ENCODE results near the gene NCKAP1.
"Not testable (repeated sequence)": the region's sequence is repeated elsewhere in the genome, so short reads cannot be mapped to it uniquely, and the experiment has no call there.

The NCKAP1 gene

GRCh38 chr2:182968493-182968892 lies 69.8 kb downstream of the NCKAP1 start:
- no peak overlapping the region for H3K4me3 ChIP-seq (ENCODE audit: low read depth, low read length)
- DNase-seq (ENCODE audit: low read depth) = no peak
- in situ Hi-C loops (cut with HindIII; ENCODE audit: low sequenced_read_pairs) = no loop called here
- no peak for TF ChIP-seq CTCF (IDR thresholded peaks at IDR 0.05; ENCODE audit: low read depth, low read length, missing control alignments)

GRCh38 chr2:182966356-182966755 lies 71.9 kb downstream of the NCKAP1 start:
- DNase-seq (ENCODE audit: low read depth); in situ Hi-C loops (cut with HindIII; ENCODE audit: low sequenced_read_pairs); H3K4me3 ChIP-seq (ENCODE audit: low read depth, low read length): not testable (repeated sequence)

GRCh38 chr2:182962641-182963040 lies 75.6 kb downstream of the NCKAP1 start:
- no peak for DNase-seq (ENCODE audit: low read depth)
- TF ChIP-seq CTCF (IDR thresholded peaks at IDR 0.05; ENCODE audit: low read depth, low read length, missing control alignments) = no peak
- in situ Hi-C loops (cut with HindIII; ENCODE audit: low sequenced_read_pairs) = no loop called here
- no peak overlapping the region for H3K4me3 ChIP-seq (ENCODE audit: low read depth, low read length)

GRCh38 chr2:182960869-182961268 lies 77.4 kb downstream of the NCKAP1 start:
- H3K4me3 ChIP-seq (ENCODE audit: low read depth, low read length); DNase-seq (ENCODE audit: low read depth); in situ Hi-C loops (cut with HindIII; ENCODE audit: low sequenced_read_pairs): not testable (repeated sequence)

GRCh38 chr2:182954789-182955188 lies 83.5 kb downstream of the NCKAP1 start:
- no peak for TF ChIP-seq CTCF (IDR thresholded peaks at IDR 0.05; ENCODE audit: low read depth, low read length, missing control alignments)
- DNase-seq (ENCODE audit: low read depth) = no peak
- in situ Hi-C loops (cut with HindIII; ENCODE audit: low sequenced_read_pairs) = no loop called here
- no peak overlapping the region for H3K4me3 ChIP-seq (ENCODE audit: low read depth, low read length)

GRCh38 chr2:182952741-182953450 lies 85.4 kb downstream of the NCKAP1 start:
- no peak for TF ChIP-seq CTCF (IDR thresholded peaks at IDR 0.05; ENCODE audit: low read depth, low read length, missing control alignments)
- in situ Hi-C loops (cut with HindIII; ENCODE audit: low sequenced_read_pairs) = no loop called here
- H3K4me3 ChIP-seq (ENCODE audit: low read depth, low read length) = no peak overlapping the region
- peak; percentile 13 for DNase-seq (ENCODE audit: low read depth)

GRCh38 chr2:182951948-182952663 lies 86.2 kb downstream of the NCKAP1 start:
- H3K4me3 ChIP-seq (ENCODE audit: low read depth, low read length) = no peak overlapping the region
- in situ Hi-C loops (cut with HindIII; ENCODE audit: low sequenced_read_pairs) = no loop called here
- TF ChIP-seq CTCF (IDR thresholded peaks at IDR 0.05; ENCODE audit: low read depth, low read length, missing control alignments) = no peak
- DNase-seq (ENCODE audit: low read depth) = peak; percentile 74
